ENCODE measurements around the gene ABLIM2. TPM values are rescaled to one million over a fixed set of nuclear protein-coding genes. Genes with fewer than 3 reads are reported as not detected.

ABLIM2 gene
- total and polyA plus RNA-seq, 2 of the 8 experiments (the other 6 are each of a cell fraction or from before 2014, with no cell fraction given) = 2.8 to 3.0 TPM

GRCh38 chr4:8079031-8079885, 79.4 kb downstream of the ABLIM2 start (continued):
- TF ChIP-seq CHD7 (IDR thresholded peaks at IDR 0.05; ENCODE audit: insufficient replicate concordance, low read length) (no peak), ASH2L (IDR thresholded peaks at IDR 0.05; ENCODE audit: low read length) (no peak), YY1 (IDR thresholded peaks at IDR 0.05; ENCODE audit: low read depth, low read length) (no peak), ATF3 (IDR thresholded peaks at IDR 0.05; ENCODE audit: insufficient read depth, low read depth, low read length) (no peak), TAF1 (IDR thresholded peaks at IDR 0.05; ENCODE audit: low read depth, low read length) (no peak), RFX5 (IDR thresholded peaks at IDR 0.05; ENCODE audit: borderline replicate concordance, low read depth, low read length) (no peak), JUND (IDR thresholded peaks at IDR 0.05; ENCODE audit: low read length) (no peak), TEAD4 (IDR thresholded peaks at IDR 0.05; ENCODE audit: low read depth, low read length) (no peak), GABPA (IDR thresholded peaks at IDR 0.05; ENCODE audit: borderline replicate concordance, insufficient read depth, low read length) (no peak), SIRT6 (IDR thresholded peaks at IDR 0.05; ENCODE audit: low read length) (no peak)

Measured in H1 (cell line).